ENCODE results near the gene MITF.

- TF ChIP-seq POLR2A (IDR thresholded peaks at IDR 0.05; ENCODE audit: low read length) (no peak), GATA1 (IDR thresholded peaks at IDR 0.05; ENCODE audit: low read depth, low read length) (no peak)
Observed at GRCh38 chr3:69906351-69906966, 167.2 kb downstream of the MITF start.
